Measurements from ENCODE around the gene SNAPC2.
A peak's percentile ranks its signal among the peaks of the same experiment; 100 is the strongest.

Gene SNAPC2

GRCh38 chr19:7908742-7909461 is 11.2 kb upstream of the SNAPC2 start:
- DNase-seq, result no peak

GRCh38 chr19:7909471-7910067 is 10.6 kb upstream of the SNAPC2 start:
- no peak for DNase-seq

- no peak for DNase-seq
Observed at GRCh38 chr19:7910321-7911161, 9.6 kb upstream of the SNAPC2 start.

GRCh38 chr19:7911508-7912143 is 8.5 kb upstream of the SNAPC2 start:
- no peak for DNase-seq

GRCh38 chr19:7912144-7912696 is 7.9 kb upstream of the SNAPC2 start:
- no peak for DNase-seq

GRCh38 chr19:7912697-7913564 is 7.2 kb upstream of the SNAPC2 start:
- DNase-seq, result no peak

GRCh38 chr19:7913652-7914051 is 6.5 kb upstream of the SNAPC2 start:
- DNase-seq, result no peak

GRCh38 chr19:7914099-7914498 is 6.0 kb upstream of the SNAPC2 start:
- no peak for DNase-seq

- no peak for DNase-seq
Observed at GRCh38 chr19:7914598-7915045, 5.5 kb upstream of the SNAPC2 start, which contains the start of gene TGFBR3L. Gene TGFBR3L (plus strand): TSS chr19:7914830.

- DNase-seq, result no peak
Observed at GRCh38 chr19:7915250-7916102, 4.7 kb upstream of the SNAPC2 start.

GRCh38 chr19:7916103-7916954 is 3.8 kb upstream of the SNAPC2 start:
- DNase-seq, result peak in 3 of 51 donors; percentile 23 to 42 (median 30)

GRCh38 chr19:7916955-7917266 is 3.2 kb upstream of the SNAPC2 start:
- DNase-seq, result no peak

- peak in 13 of 51 donors; percentile 12 to 56 (median 38) for DNase-seq
Observed at GRCh38 chr19:7917267-7918061, 2.7 kb upstream of the SNAPC2 start.

- peak in 1 of 51 donors; percentile 18 for DNase-seq
Observed at GRCh38 chr19:7918062-7918614, 2.0 kb upstream of the SNAPC2 start.

GRCh38 chr19:7918615-7919421 is 1.3 kb upstream of the SNAPC2 start:
- no peak for DNase-seq

- peak; percentile 78 to 100 (median 97) for DNase-seq
Observed at GRCh38 chr19:7920519-7921301, 572 bp downstream of the SNAPC2 start.

Measured in hypothalamus (tissue), 51 donors.